ENCODE results near the gene AGR2.
A peak's percentile ranks its signal among the peaks of the same experiment; 100 is the strongest.

The AGR2 gene

GRCh38 chr7:16743236-16743635 lies 61.6 kb downstream of the AGR2 start:
- H3K79me2 ChIP-seq (ENCODE audit: control insufficient read depth, insufficient read depth, low read length, unreplicated experiment), result no peaks in the 10 kb centered on the region
- H2AFZ ChIP-seq (ENCODE audit: low read length, unreplicated experiment), result peak overlapping the region; percentile 84
- peak overlapping the region; percentile 33 for H3K27ac ChIP-seq (ENCODE audit: low read depth, low read length)
- peaks cover 33% of the 10 kb centered on the region for H3K4me1 ChIP-seq (ENCODE audit: control insufficient read depth, insufficient read depth, low read length, unreplicated experiment)
- no peaks in the 10 kb centered on the region for H3K27me3 ChIP-seq (ENCODE audit: insufficient read depth, low read length)
- H3K4me3 ChIP-seq (ENCODE audit: low read depth, low read length), result no peak overlapping the region
- no peaks in the 10 kb centered on the region for H3K36me3 ChIP-seq (ENCODE audit: insufficient read depth, low read length)

DNA sequence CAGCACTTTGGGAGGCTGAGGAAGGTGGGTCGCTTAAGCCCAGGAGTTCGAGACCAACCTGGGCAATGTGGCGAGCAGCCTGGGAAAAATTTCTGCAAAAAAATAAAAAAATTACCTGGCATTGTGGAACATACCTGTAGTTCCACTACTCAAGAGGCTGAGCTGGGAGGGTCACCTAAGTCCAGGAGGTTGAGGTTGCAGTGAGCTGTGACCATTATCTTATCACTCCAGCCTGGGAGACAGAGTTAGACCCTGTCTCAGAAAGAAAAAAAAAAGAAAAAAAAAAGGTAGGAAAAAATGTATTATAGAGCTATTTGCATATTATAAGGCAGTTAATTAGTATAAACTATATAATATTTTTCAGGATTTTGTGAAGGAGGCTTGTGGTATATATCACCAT lies 62.3 kb downstream of the AGR2 start:
- Histone ChIP-seq H3K27ac (ENCODE audit: low read depth, low read length) (peak overlapping the region; percentile 33; the same call in 1 of the 2 replicates), H3K36me3 (ENCODE audit: insufficient read depth, low read length) (no peaks in the 10 kb centered on the region), H3K4me3 (ENCODE audit: low read depth, low read length) (no peak overlapping the region), H3K27me3 (ENCODE audit: insufficient read depth, low read length) (no peaks in the 10 kb centered on the region), H2AFZ (ENCODE audit: low read length, unreplicated experiment) (no peak overlapping the region), H3K4me1 (ENCODE audit: control insufficient read depth, insufficient read depth, low read length, unreplicated experiment) (peaks cover 33% of the 10 kb centered on the region), H3K79me2 (ENCODE audit: control insufficient read depth, insufficient read depth, low read length, unreplicated experiment) (no peaks in the 10 kb centered on the region)
